ENCODE results near the gene AIPL1.

- no peak for TF ChIP-seq PATZ1 (CRISPR knock-in tag; IDR thresholded peaks at IDR 0.05; ENCODE audit: borderline replicate concordance)
- no peak for TF ChIP-seq TOX (CRISPR knock-in tag; IDR thresholded peaks at IDR 0.05; ENCODE audit: borderline replicate concordance)
- no peak for TF ChIP-seq CSDC2 (CRISPR knock-in tag; IDR thresholded peaks at IDR 0.05)
Observed at GRCh38 chr17:6425407-6425806, 9.5 kb downstream of the AIPL1 start.
